CD4-positive, CD25-positive, alpha-beta regulatory T cell (primary cell): Measurements from ENCODE around the gene ZNF771. TPM values are rescaled to one million over a fixed set of nuclear protein-coding genes. Genes with fewer than 3 reads are reported as not detected.

Source experiments
- ATAC-seq, 2 donors: fragments of 150-1000 bp; cut with Tn5 transposase; one replicate each; pipeline ENCODE4 v1.10.0; 2021; ENCODE audit warnings: low read depth in 2 of 2, moderate number of reproducible peaks in 2 of 2, moderate library complexity in 1 of 2
- DNase-seq, 3 donors: peaks; one replicate each; pipeline versions ENCODE4 v3.0.0 to v3.0.0-alpha.2; 2012 to 2022; ENCODE audit warnings: mixed read lengths in 1 of 3
- H3K27ac ChIP-seq: one replicate; pipeline ENCODE4 v1.7.0; 2013; ENCODE audit warnings: mild to moderate bottlenecking, low read length; ENCODE audit not compliant: insufficient read depth, poor library complexity, severe bottlenecking
- H3K27me3 ChIP-seq: one replicate; pipeline ENCODE4 v1.7.0; 2013; ENCODE audit warnings: low read length; ENCODE audit not compliant: control insufficient read depth, insufficient read depth
- H3K36me3 ChIP-seq: one replicate; pipeline ENCODE4 v1.7.0; 2013; ENCODE audit warnings: mild to moderate bottlenecking, low read length, moderate library complexity; ENCODE audit not compliant: control insufficient read depth, insufficient read depth
- H3K4me1 ChIP-seq: 2 replicates; pipeline ENCODE4 v1.7.0; 2013; ENCODE audit warnings: mild to moderate bottlenecking, low read length; ENCODE audit not compliant: insufficient read depth, control insufficient read depth, poor library complexity, severe bottlenecking
- H3K4me3 ChIP-seq: one replicate; pipeline ENCODE4 v1.7.0; 2013; ENCODE audit warnings: low read depth, mild to moderate bottlenecking, low read length, moderate library complexity
- H3K9me3 ChIP-seq, 2 experiments: 1 replicate in 1 of 2; 2 replicates in 1 of 2; pipeline ENCODE4 v1.7.0; 2013; ENCODE audit warnings: low read length in 2 of 2, mild to moderate bottlenecking in 1 of 2, moderate library complexity in 1 of 2; ENCODE audit not compliant: control insufficient read depth in 2 of 2
- H3K27ac Mint-ChIP-seq, 3 donors: one replicate each; pipeline ENCODE4 v1.8.0; 2020 to 2022; ENCODE audit warnings: mild to moderate bottlenecking in 3 of 3, mixed read lengths in 3 of 3, moderate library complexity in 2 of 3
- H3K27me3 Mint-ChIP-seq: one replicate; pipeline ENCODE4 v1.8.0; 2022; ENCODE audit warnings: mild to moderate bottlenecking, mixed read lengths
- H3K36me3 Mint-ChIP-seq: one replicate; pipeline ENCODE4 v1.8.0; 2020; ENCODE audit warnings: mixed read lengths
- H3K4me1 Mint-ChIP-seq, 4 donors: one replicate each; pipeline ENCODE4 v1.8.0; 2020 to 2022; ENCODE audit warnings: mixed read lengths in 4 of 4, mild to moderate bottlenecking in 1 of 4
- H3K4me3 Mint-ChIP-seq, 4 donors: one replicate each; pipeline ENCODE4 v1.8.0; 2020 to 2022; ENCODE audit warnings: mild to moderate bottlenecking in 4 of 4, mixed read lengths in 4 of 4, moderate library complexity in 3 of 4
- H3K9me3 Mint-ChIP-seq, 7 donors: one replicate each; pipeline ENCODE4 v1.8.0; 2020 to 2022; ENCODE audit warnings: mixed read lengths in 7 of 7, mild to moderate bottlenecking in 3 of 7, moderate library complexity in 2 of 7
- polyA plus RNA-seq, 4 donors: library from polyadenylated mRNA; unstranded; fragments of 300-500 nt; fragmentation: Illumina TruSeq; gene quantifications; one replicate each; pipeline ENCODE4 v1.2.3, GENCODE V29; 2021
- total RNA-seq: library from RNA; stranded (reverse); gene quantifications from one replicate; pipeline ENCODE4 v1.2.3, GENCODE V29; 2022

The ZNF771 gene
- total and polyA plus RNA-seq, 5 donors from 2014 or later, result 1.7 to 3.8 (median 3.1) TPM

DNA sequence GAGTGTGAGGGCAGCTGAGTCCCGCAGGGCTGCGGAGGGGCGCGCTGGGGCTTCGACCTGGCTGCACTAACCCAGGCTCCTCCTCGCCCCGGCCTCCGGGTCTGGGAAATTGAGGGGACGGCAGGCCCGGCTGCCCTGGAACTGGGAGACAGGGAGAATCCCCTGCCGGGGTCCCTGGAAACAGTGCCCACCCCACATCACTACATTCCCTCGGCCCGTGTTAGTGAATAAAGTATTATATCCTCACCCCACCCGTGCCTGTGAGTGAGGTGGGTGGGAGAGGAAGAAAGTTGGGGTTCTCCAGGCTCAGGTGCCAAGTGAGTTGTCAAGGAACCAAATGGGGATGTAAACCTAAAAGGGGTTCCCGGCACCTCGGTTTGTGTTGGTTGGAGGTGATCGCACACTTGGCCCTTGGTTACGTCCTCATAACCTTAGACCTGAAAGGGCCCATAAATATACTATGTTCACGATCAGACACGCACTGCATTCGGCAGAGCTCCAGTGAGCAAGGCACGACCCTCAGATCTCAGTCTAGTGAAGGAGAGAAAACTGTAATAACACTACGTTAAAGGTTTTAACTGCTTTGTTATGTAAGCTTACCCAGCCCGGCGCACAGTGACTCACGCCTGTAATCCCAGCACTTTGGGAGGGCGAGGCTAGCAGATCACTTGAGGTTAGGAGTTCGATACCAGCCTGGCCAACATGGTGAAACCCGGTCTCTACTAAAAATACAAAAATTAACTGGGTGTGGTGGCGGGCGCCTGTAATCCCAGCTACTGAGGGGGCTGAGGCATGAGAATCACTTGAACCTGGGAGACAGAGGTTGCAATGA lies 11.2 kb downstream of the ZNF771 start:
- ATAC-seq (no peak), DNase-seq (no peak)
- H3K4me1 ChIP-seq, result peaks cover 16% of the 10 kb centered on the region
- H3K4me1 Mint-ChIP-seq, result peaks cover 3 to 22% (median 10%) of the 10 kb centered on the region in 4 donors
- no peaks in the 10 kb centered on the region for H3K9me3 Mint-ChIP-seq
- no peaks in the 10 kb centered on the region for H3K27me3 Mint-ChIP-seq
- H3K9me3 ChIP-seq, result no peaks in the 10 kb centered on the region
- no peak overlapping the region for H3K4me3 ChIP-seq
- H3K36me3 ChIP-seq, result peaks cover 7% of the 10 kb centered on the region
- H3K27me3 ChIP-seq, result no peaks in the 10 kb centered on the region
- peak overlapping the region; percentile 82 for H3K27ac ChIP-seq
- peaks cover 13% of the 10 kb centered on the region for H3K36me3 Mint-ChIP-seq
- peak overlapping the region; percentile 45 to 70 (median 66) for H3K4me3 Mint-ChIP-seq
- H3K27ac Mint-ChIP-seq, result peak overlapping the region; percentile 75 to 86 (median 79)

DNA sequence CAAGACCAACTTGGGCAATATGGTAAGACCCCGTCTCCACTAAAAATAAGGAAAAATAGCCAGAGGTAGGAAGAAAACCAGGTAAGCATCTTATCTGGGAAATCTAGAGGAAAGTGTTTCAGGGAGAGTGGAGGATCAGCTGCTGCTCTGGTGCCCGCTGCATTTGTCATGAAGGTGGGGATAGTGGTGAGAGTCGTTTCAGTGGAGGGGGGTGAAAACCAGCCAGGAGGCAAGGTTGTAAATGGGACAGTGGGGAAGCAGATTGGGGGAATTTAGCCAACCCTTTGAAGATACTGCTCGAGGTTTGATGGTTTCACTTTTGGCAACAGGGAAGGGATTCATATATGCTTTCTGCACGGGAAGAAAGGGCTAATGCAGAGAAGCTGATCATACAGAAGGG lies 13.6 kb downstream of the ZNF771 start:
- H3K27me3 ChIP-seq, result no peaks in the 10 kb centered on the region
- H3K4me3 Mint-ChIP-seq, result peak overlapping the region in 1 of 4 donors; percentile 53
- H3K4me1 ChIP-seq, result peaks cover 16% of the 10 kb centered on the region
- no peak overlapping the region for H3K27ac ChIP-seq
- DNase-seq (no peak), ATAC-seq (no peak)
- peaks cover 3 to 28% (median 9%) of the 10 kb centered on the region in 4 donors for H3K4me1 Mint-ChIP-seq
- no peak overlapping the region for H3K4me3 ChIP-seq
- peaks cover 25% of the 10 kb centered on the region for H3K36me3 Mint-ChIP-seq
- H3K27ac Mint-ChIP-seq, result peak overlapping the region; percentile 42 to 53 (median 52)
- H3K9me3 ChIP-seq, result no peaks in the 10 kb centered on the region
- no peaks in the 10 kb centered on the region for H3K9me3 Mint-ChIP-seq
- H3K27me3 Mint-ChIP-seq, result no peaks in the 10 kb centered on the region
- peaks cover 16% of the 10 kb centered on the region for H3K36me3 ChIP-seq

DNA sequence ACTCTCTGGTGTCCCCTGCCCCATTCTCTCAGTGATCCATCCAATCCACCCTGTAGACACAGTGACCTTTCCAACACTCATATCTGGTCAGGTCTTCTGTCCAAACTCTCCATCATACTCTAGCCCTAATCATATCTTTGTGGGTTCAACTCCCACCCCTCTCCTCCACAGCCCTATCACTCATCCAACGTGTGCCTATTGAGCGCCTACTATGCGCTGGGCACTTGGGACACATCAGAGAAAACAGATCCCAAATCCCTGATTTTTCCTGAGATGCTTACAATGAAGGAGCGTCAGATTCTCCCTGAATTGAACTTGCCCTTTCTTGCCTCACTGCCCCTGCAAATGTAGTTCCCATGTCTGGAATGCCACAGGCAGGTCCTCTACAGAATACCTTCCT lies 20.6 kb downstream of the ZNF771 start:
- Histone ChIP-seq H3K27ac (no peak overlapping the region), H3K9me3 (no peaks in the 10 kb centered on the region), H3K27me3 (no peaks in the 10 kb centered on the region), H3K4me1 (peaks cover 20% of the 10 kb centered on the region), H3K36me3 (peaks cover 16% of the 10 kb centered on the region), H3K4me3 (no peak overlapping the region)
- ATAC-seq (no peak), DNase-seq (no peak)
- Mint-ChIP-seq H3K27ac (peak overlapping the region; percentile 7 to 63 (median 28)), H3K9me3 (no peaks in the 10 kb centered on the region), H3K36me3 (peaks cover 25% of the 10 kb centered on the region), H3K4me3 (peak overlapping the region in 3 of 4 donors; percentile 61 to 71 (median 65)), H3K27me3 (no peaks in the 10 kb centered on the region), H3K4me1 (peaks cover 4 to 12% (median 9%) of the 10 kb centered on the region in 4 donors)

DNA sequence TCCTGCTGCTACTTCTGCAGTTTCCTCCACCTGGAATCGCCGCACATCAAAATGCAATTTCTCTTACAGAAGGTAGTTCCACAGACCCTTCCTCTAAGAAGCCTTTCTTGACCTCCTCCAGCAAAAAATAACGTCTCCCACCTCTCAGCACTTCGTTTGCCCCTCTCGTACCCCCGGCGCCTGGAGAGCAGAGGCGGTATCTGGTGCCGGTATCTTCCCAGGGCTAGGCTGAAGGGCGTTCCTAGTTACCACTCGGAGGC lies 21.9 kb downstream of the ZNF771 start:
- no peak overlapping the region for H3K27ac Mint-ChIP-seq
- H3K4me3 Mint-ChIP-seq, result no peak overlapping the region
- ATAC-seq, result no peak
- Histone ChIP-seq H3K27ac (peak overlapping the region; percentile 88), H3K9me3 (no peaks in the 10 kb centered on the region), H3K27me3 (no peaks in the 10 kb centered on the region), H3K4me1 (peaks cover 20% of the 10 kb centered on the region), H3K4me3 (peak overlapping the region; percentile 78), H3K36me3 (peaks cover 7% of the 10 kb centered on the region)
- no peak for DNase-seq
- H3K4me1 Mint-ChIP-seq, result peaks cover 8 to 18% (median 13%) of the 10 kb centered on the region in 4 donors
- no peaks in the 10 kb centered on the region for H3K27me3 Mint-ChIP-seq
- H3K9me3 Mint-ChIP-seq, result no peaks in the 10 kb centered on the region
- peaks cover 21% of the 10 kb centered on the region for H3K36me3 Mint-ChIP-seq

DNA sequence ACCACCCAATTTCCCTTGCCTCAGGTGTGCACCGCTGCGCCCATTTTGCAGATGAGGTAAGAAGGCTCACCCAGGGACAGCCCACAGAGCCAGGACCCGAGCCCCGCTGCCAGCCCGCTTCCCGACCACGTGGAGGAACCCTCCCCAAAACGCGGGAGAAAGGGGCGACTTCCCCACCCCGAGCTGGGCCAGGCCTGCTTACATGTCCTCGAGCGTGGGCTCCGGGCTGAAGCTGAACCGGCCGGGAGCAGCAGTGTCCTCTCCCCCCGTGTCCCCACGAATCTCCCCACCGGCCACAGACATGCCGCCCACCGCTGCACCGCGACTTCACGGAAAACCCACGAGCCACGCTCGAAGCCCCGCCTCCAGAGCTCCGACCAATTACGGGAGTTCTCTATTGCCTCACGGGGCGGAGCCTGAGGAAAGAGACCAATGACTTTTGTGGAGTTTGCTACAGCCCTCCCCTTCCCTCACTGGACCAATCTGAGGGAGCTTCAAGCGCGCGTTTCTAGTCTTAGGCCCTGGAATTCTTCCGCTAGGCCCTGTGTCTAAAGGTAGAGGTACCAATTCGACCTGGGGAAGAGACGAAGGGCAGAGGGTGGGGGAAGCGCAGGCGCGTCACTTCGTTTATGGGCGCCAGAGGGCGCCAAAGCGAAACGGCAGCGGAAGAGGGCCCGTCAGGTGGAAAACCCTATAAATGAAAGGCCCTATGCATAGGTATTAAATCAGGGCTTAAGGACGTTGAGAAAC lies 22.4 kb downstream of the ZNF771 start, which contains the start of gene DCTPP1:
Gene DCTPP1, minus strand, starts transcription at position 353 of the 750 bp plus-strand sequence. Its CDS starts 50 bp downstream, at position 303.
- H3K9me3 ChIP-seq, result no peaks in the 10 kb centered on the region
- H3K36me3 ChIP-seq, result peaks cover 3% of the 10 kb centered on the region
- DNase-seq (peak; percentile 95 to 100 (median 98)), ATAC-seq (peak; percentile 97 to 98)
- H3K4me3 ChIP-seq, result peak within 1 kb of the TSS; percentile 78
- peak within 1 kb of the TSS in 1 of 3 donors; percentile 52 for H3K27ac Mint-ChIP-seq
- H3K4me1 Mint-ChIP-seq, result peaks cover 8 to 21% (median 16%) of the 10 kb centered on the region in 4 donors
- H3K4me3 Mint-ChIP-seq, result peak within 1 kb of the TSS in 1 of 4 donors; percentile 61
- H3K27me3 Mint-ChIP-seq, result no peaks in the 10 kb centered on the region
- H3K4me1 ChIP-seq, result peaks cover 20% of the 10 kb centered on the region
- peaks cover 17% of the 10 kb centered on the region for H3K36me3 Mint-ChIP-seq
- H3K9me3 Mint-ChIP-seq, result no peaks in the 10 kb centered on the region
- peak within 1 kb of the TSS; percentile 88 for H3K27ac ChIP-seq
- H3K27me3 ChIP-seq, result no peaks in the 10 kb centered on the region

DNA sequence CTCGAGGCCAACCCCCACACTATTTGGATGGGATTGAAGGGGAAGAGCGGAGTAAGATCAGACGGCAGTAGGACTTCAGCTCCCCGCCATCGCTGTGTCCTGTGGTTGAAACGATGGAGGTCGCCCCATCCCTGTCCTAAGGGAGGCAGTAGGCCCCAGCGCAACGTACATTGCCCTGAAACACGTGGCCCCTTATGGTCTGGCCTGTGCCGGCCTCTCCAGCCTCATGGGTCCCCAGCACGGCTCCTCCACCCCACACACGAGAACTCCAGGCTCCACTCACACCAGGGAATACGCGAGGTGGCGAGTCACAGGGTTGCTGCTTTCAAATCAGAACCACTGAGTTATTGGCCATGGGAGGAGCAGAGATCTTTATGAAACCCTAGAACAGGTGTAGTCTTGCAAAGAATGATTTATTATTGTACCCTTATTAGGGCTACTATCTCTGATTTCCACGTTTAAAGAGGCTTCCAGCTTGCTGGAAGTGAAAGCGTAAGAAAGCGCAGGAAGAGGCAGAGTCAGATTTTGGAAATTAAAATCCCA lies 23.1 kb downstream of the ZNF771 start:
- H3K36me3 Mint-ChIP-seq, result peaks cover 17% of the 10 kb centered on the region
- H3K27ac Mint-ChIP-seq, result no peak overlapping the region
- Histone ChIP-seq H3K36me3 (peaks cover 3% of the 10 kb centered on the region), H3K27me3 (no peaks in the 10 kb centered on the region), H3K4me1 (peaks cover 20% of the 10 kb centered on the region), H3K9me3 (no peaks in the 10 kb centered on the region), H3K4me3 (no peak overlapping the region), H3K27ac (peak overlapping the region; percentile 88)
- peaks cover 8 to 24% (median 18%) of the 10 kb centered on the region in 4 donors for H3K4me1 Mint-ChIP-seq
- H3K4me3 Mint-ChIP-seq, result no peak overlapping the region
- H3K27me3 Mint-ChIP-seq, result no peaks in the 10 kb centered on the region
- ATAC-seq (peak in 1 of 2 donors; percentile 2), DNase-seq (no peak)
- no peaks in the 10 kb centered on the region for H3K9me3 Mint-ChIP-seq

DNA sequence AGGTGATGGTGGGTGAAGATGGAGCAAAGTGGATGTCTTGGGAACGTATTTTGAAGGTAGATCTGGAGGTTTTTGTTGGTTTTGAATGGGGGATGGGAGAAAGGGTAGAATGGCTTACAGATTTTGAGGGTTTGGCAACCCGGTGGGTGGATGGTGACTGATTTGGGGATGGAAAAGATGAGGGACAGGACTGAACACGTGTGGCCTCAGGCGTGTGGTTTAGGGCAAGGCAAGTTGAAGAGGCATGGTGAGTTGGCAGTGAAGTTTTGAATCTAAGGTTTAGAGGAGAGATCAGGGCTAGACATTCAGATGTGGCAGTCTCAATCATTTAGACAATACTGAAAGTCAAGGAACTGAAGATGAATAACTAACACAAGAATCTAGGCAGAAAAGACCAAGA lies 27.4 kb downstream of the ZNF771 start:
- peak overlapping the region in 2 of 4 donors; percentile 1 to 73 for H3K4me3 Mint-ChIP-seq
- peaks cover 9% of the 10 kb centered on the region for H3K4me1 ChIP-seq
- ATAC-seq, result no peak
- H3K9me3 Mint-ChIP-seq, result no peaks in the 10 kb centered on the region
- no peaks in the 10 kb centered on the region for H3K27me3 Mint-ChIP-seq
- no peak for DNase-seq
- H3K27ac Mint-ChIP-seq, result peak overlapping the region; percentile 69 to 87 (median 77)
- H3K36me3 ChIP-seq, result no peaks in the 10 kb centered on the region
- no peak overlapping the region for H3K27ac ChIP-seq
- H3K36me3 Mint-ChIP-seq, result no peaks in the 10 kb centered on the region
- no peak overlapping the region for H3K4me3 ChIP-seq
- no peaks in the 10 kb centered on the region for H3K27me3 ChIP-seq
- H3K9me3 ChIP-seq, result no peaks in the 10 kb centered on the region
- peaks cover 4 to 17% (median 10%) of the 10 kb centered on the region in 4 donors for H3K4me1 Mint-ChIP-seq
